ENCODE results near the gene MGAT3.

- TF ChIP-seq POLR2AphosphoS5 (IDR thresholded peaks at IDR 0.05; ENCODE audit: borderline replicate concordance, low read depth, low read length) (no peak), EZH2 (IDR thresholded peaks at IDR 0.05) (no peak), FOXP2 (optimal IDR thresholded peaks at IDR 0.05; ENCODE audit: control extremely low read depth, extremely low read length, insufficient read depth) (no peak)
Observed at GRCh38 chr22:39475337-39475736, 18.5 kb downstream of the MGAT3 start.

All from SK-N-MC (cell line).